ENCODE data around the gene ARSG.

The ARSG gene

DNA sequence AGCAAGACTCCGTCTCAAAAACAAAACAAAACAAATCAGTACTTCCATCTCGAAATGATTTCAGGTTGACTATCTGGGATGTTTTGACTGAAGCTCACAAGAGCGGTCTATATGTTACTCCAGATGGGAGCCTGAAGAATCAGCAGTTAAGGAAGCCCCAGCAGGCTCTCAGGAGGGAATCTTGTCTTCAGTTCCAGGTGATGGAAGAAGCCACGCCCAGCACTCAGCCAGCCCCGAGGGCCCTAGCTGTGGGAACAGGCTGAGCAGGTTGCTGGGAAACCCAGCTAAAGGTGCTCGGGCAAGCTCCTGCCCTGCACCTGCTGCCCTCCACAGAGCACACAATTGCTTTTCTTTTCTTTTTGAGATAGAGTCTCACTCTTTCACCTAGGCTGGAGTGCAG lies 133.6 kb downstream of the ARSG start:
- no peak overlapping the region for H3K4me3 ChIP-seq (replicated peaks; ENCODE audit: low read depth, low read length)
- DNase-seq (ENCODE audit: extremely low read depth, low read depth): no peak
- TF ChIP-seq, protein P1, sequence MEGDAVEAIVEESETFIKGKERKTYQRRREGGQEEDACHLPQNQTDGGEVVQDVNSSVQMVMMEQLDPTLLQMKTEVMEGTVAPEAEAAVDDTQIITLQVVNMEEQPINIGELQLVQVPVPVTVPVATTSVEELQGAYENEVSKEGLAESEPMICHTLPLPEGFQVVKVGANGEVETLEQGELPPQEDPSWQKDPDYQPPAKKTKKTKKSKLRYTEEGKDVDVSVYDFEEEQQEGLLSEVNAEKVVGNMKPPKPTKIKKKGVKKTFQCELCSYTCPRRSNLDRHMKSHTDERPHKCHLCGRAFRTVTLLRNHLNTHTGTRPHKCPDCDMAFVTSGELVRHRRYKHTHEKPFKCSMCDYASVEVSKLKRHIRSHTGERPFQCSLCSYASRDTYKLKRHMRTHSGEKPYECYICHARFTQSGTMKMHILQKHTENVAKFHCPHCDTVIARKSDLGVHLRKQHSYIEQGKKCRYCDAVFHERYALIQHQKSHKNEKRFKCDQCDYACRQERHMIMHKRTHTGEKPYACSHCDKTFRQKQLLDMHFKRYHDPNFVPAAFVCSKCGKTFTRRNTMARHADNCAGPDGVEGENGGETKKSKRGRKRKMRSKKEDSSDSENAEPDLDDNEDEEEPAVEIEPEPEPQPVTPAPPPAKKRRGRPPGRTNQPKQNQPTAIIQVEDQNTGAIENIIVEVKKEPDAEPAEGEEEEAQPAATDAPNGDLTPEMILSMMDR (IDR thresholded peaks at IDR 0.05; ENCODE audit: low read depth, low read length, missing control alignments): no peak

DNA sequence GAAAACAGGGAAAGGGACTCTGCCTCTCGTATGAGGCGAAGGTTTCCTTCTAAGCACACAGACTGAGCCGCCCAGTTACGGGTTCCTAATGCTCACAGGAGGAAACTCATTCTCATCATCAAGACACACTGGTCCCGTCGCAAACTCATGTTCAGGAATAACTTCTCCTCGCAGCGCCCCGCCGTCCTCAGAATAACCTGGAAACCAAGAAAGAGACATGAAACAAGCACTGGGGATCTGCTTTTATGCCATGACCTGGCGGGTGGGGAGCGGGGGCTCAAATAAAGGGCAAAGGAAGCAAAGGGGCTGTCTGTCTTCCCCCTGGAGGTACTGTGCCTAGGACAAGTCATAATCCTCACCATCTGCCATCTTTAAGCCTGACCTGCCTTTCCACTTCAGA lies 134.7 kb downstream of the ARSG start:
- DNase-seq (ENCODE audit: extremely low read depth, low read depth): no peak
- TF ChIP-seq, protein P1 (IDR thresholded peaks at IDR 0.05; ENCODE audit: low read depth, low read length, missing control alignments): no peak
- no peak overlapping the region for H3K4me3 ChIP-seq (replicated peaks; ENCODE audit: low read depth, low read length)

DNA sequence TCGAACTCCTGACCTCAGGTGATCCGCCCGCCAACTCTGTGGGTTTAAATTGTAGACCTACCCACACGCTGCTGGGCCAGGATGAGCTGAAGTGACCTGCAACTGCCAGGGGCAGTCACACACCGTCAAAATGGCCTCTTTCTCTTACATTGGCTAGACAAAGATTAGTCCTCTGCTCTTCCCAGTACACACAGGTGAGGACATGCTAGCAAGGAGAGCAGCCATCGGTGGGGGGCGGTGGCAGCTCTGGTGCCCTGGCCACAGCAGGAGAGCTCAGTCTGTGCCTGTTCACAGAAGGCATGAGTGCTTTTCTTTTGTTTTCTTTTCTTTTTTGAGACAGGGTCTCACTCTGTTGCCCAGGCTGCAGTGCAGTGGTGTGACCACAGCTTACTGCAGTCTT lies 136.3 kb downstream of the ARSG start:
- TF ChIP-seq, protein P1 (IDR thresholded peaks at IDR 0.05; ENCODE audit: low read depth, low read length, missing control alignments): no peak

DNA sequence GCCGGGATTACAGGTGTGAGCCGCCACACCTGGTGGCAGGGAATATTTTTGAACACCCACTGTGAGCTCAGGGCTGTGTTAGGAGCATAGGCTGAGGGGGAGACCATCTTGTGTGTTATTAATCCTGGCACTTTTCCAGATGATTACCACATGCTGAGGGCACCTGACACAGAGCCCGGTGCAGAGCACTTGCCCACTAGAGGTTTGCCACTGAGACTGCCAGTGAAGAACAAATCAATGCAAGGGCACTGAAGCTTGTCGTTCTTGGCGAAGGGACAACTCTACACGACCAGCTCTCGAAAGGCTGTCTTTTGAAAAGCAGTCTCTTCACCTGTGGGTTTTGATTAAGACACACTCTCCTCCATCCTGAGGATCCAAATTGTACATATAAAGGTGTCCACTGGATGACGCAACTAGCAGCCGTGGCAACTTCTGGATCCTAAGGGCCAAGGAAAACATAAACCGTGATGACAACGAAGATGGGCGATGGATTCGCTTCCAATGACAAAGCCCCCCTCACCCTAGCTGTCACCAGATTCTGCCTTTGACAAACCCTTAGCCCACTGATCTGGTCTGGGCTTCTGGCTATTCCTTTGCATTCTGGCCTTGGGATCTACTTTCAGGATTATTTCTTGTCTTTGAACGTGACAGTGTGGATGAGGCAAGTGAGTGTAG lies 137.3 kb downstream of the ARSG start:
- no peak for DNase-seq (ENCODE audit: extremely low read depth, low read depth)
- TF ChIP-seq, protein P1 (IDR thresholded peaks at IDR 0.05; ENCODE audit: low read depth, low read length, missing control alignments): no peak
- no peak overlapping the region for H3K4me3 ChIP-seq (replicated peaks; ENCODE audit: low read depth, low read length)

More for the DNA sequence above, 136.3 kb downstream of the ARSG start:
- H3K4me3 ChIP-seq (replicated peaks; ENCODE audit: low read depth, low read length): no peak overlapping the region
- DNase-seq (ENCODE audit: extremely low read depth, low read depth): no peak

DNA sequence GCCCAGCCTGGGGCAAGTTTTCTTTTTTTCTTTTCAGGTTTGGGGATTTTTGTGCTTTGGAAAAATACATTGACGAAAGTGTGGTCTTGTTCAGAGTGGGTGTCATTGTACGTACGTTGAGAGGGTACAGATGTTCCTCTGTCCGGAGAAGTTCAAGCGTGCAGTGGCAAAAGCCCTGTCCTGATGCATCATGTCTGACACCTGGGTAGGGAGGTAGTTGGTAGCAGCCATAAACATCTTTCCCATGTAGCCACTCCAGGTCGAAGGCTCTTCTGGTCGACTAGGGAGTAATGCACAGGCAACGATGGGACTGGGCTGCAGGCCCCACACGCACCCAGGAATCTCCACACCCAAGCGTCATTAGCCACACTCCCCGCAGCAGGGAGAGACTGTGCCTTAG lies 138.6 kb downstream of the ARSG start:
- no peak overlapping the region for H3K4me3 ChIP-seq (replicated peaks; ENCODE audit: low read depth, low read length)
- DNase-seq (ENCODE audit: extremely low read depth, low read depth): no peak
- TF ChIP-seq, protein P1 (IDR thresholded peaks at IDR 0.05; ENCODE audit: low read depth, low read length, missing control alignments): no peak

DNA sequence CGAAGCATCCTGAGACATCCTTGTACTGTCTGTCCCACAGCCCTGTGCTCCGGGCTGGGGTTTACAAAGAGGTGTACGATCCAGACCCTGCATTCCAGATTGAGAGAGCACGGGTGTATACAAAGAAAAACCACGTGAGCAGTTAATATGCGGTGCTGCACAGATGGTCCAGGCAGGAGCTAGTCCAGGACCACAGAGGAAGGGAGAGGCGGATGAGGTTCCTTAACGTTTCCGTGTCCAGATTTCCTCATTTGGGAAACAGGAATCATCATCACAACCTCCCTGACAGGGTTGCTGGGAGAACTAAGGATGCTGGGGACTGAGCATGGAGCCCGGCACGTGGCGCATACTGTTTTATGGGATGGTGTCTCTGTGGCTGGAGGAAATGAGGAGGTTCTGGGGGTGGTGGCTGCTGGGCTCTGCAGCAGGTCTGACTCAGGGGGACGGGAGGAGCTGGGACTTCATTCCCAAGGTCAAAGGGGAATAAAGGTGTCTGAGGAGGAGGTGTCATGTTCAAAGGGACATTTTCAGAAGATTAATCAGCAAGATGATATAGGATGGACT lies 139.8 kb downstream of the ARSG start:
- DNase-seq (ENCODE audit: extremely low read depth, low read depth): no peak
- TF ChIP-seq, protein P1 (IDR thresholded peaks at IDR 0.05; ENCODE audit: low read depth, low read length, missing control alignments): no peak

More for the DNA sequence above, 139.8 kb downstream of the ARSG start:
- H3K4me3 ChIP-seq (replicated peaks; ENCODE audit: low read depth, low read length): no peak overlapping the region

Data from HFF-Myc (cell line).